Choroid plexus epithelial cell (primary cell): ENCODE measurements around the gene GALE.

Source experiments
- DNase-seq: peaks from one replicate; pipeline ENCODE4 v3.0.0-alpha.2; 2010; ENCODE audit warnings: low read depth
- H3K4me3 ChIP-seq: 2 replicates; pipeline ENCODE4 v1.5.1; 2011; ENCODE audit warnings: low read depth, mild to moderate bottlenecking, control low read depth, low read length, moderate library complexity
- TF ChIP-seq, protein P1 (sequence below): conservative IDR thresholded peaks from 2 replicates; pipeline ENCODE4 v1.5.1; 2011; ENCODE audit warnings: low read depth, mild to moderate bottlenecking, control low read depth, inconsistent platforms, low read length, moderate library complexity

The GALE gene

GRCh38 chr1:23801338-23801748, 789 bp upstream of the GALE start:
- TF ChIP-seq, protein P1, sequence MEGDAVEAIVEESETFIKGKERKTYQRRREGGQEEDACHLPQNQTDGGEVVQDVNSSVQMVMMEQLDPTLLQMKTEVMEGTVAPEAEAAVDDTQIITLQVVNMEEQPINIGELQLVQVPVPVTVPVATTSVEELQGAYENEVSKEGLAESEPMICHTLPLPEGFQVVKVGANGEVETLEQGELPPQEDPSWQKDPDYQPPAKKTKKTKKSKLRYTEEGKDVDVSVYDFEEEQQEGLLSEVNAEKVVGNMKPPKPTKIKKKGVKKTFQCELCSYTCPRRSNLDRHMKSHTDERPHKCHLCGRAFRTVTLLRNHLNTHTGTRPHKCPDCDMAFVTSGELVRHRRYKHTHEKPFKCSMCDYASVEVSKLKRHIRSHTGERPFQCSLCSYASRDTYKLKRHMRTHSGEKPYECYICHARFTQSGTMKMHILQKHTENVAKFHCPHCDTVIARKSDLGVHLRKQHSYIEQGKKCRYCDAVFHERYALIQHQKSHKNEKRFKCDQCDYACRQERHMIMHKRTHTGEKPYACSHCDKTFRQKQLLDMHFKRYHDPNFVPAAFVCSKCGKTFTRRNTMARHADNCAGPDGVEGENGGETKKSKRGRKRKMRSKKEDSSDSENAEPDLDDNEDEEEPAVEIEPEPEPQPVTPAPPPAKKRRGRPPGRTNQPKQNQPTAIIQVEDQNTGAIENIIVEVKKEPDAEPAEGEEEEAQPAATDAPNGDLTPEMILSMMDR, result no peak
- no peak for DNase-seq
- peak overlapping the region; percentile 79 for H3K4me3 ChIP-seq

DNA sequence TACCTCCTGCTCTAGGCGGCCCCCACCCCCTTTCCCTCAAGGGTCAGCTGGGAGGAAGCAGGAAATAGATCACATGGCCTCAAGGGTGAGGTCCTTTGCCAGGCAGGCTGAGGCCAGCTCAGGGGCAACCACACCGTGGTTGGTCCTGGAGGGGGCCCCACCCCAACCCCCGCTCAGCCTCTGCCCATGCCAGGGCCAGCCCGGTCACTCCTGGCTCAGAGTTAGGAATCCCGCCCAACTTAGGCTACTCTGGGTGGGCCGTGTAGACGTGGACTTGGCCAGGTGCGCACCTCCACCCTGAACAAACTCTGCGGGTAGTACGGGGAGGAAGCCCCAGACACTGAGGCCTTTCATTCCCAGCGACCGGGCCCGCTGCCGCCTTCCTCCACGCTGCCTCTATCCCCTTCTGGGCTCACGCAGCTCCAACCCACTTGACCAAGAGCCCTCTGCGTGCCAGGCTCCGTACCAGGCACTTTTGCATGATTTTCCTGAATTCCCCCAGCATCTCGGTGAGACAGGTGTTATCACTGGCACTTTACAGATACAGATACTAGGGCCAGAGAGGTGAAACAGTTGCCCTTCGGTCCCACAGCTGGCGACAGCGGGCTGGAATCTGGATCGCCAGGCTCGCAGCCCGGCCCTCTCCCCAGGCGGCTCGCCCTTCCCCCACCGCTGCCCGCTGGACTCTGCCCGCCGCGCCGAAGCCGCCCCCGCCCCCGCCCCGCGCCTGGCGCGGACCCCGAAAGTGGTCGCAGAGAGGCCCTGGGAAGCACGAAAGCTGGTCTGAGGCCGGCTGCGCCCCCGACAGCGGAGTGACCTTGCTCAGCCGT, 769 bp downstream of the GALE start:
- H3K4me3 ChIP-seq, result peak overlapping the region; percentile 79
- TF ChIP-seq, protein P1, result no peak
- peak; percentile 71 for DNase-seq

GRCh38 chr1:23799255-23799569, 1.3 kb downstream of the GALE start:
- TF ChIP-seq, protein P1, result no peak
- DNase-seq, result no peak
- no peak overlapping the region for H3K4me3 ChIP-seq

DNA sequence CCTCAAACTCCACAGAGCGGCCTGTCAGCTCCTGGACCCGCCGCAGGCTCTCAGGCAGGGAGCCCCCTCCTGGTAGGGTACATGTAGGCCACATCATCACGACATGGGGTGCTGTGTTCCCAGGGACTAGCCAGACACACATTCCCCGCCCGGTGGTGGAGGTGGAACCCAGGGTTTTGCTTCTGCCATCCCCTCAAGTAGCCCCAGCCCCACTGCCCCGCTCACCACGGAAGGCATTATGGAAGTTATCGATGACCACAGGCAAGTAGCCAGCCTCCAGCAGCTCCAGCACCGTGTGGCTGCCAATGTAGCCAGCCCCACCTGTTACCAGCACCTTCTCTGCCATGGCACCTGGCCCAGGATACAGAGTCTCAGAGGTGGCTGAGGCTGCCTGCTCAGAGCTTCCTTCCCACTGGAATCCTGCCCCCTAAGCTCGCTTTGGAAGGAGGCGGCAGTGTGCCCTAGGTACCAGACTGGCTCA, 1.9 kb downstream of the GALE start:
- TF ChIP-seq, protein P1, result peak; percentile 22
- DNase-seq, result no peak
- H3K4me3 ChIP-seq, result no peak overlapping the region

DNA sequence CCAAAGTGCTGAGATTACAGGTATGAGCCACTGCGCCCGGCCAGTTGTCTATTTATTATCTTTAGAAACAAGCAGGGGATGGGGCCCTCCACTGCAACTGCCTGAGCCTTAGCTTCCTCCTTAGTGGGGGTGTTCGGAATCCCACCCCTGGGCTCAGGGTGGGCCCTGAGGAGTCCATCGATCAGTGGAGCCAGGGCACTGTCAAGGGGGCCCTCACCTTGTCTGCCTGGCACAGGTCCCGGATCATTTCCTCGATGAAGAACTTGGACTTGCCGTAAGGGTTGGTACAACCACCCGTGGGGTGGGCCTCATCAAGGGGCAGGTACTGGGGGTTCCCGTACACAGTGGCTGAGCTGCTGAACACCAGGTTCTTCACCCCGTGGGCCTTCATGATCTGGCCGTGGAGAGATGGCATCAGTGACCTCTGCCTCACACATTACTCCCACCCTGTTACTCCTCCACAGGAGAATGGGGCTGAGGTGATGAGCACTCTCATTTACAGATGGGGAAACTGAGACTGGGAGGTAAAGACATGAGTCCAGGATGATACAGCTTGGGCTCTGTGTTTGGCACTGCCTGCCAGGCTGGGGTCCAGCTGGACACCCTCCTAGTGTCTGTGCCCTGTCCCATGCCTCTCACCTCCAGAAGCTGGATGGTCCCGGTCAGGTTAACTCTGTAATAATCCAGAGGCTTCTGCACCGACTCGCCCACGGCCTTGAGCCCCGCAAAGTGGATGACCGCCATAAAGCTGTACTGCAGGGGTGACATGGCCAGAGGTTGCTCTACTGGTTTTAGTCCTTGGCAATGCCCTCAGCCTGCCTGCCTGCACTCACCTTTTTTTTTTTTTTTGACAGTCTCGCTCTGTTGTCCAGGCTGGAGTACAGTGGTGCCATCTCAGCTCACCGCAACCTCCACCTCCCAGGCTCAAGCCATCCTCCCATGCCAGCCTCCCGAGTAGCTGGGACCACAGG, 2.8 kb downstream of the GALE start:
- H3K4me3 ChIP-seq, result no peak overlapping the region
- TF ChIP-seq, protein P1, result no peak
- DNase-seq, result no peak

- TF ChIP-seq, protein P1, result peak; percentile 3
- no peak overlapping the region for H3K4me3 ChIP-seq
Observed at GRCh38 chr1:23796466-23797271, 3.9 kb downstream of the GALE start.

More at GRCh38 chr1:23796466-23797271, 3.9 kb downstream of the GALE start:
- DNase-seq, result no peak
